ENCODE data around the gene CCDC13. TPM values are rescaled to one million over a fixed set of nuclear protein-coding genes. Genes with fewer than 3 reads are reported as not detected.

Gene CCDC13
- total and polyA plus RNA-seq, 2 experiments from 2014 or later: 0.27 to 0.45 TPM

DNA sequence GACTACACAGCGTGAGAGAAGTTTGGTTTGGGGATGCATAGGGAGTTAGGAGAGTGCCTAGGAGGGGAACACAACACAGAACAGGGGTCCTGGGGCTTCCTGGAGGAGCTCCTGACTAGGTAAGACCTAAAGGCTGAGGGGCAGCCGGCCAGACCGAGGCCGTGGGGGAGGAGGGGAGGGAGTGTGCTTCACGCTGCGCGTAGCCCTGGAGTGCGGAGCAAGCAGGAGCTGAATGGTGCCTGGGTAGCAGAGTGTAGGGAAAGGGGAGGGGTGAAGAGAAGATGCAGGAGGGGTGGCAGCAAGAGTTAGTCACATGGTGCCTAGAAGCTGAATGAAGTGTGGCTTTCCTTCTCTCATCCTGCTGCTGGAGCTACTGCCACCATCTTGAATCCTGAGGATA lies 38.0 kb downstream of the CCDC13 start:
- DNase-seq (ENCODE audit: low spot score) (no peak), ATAC-seq (no peak)
- Mint-ChIP-seq H3K9me3 (peaks cover 6% of the 10 kb centered on the region; the same call in 1 of the 3 replicates), H3K4me1 (peaks cover 34% of the 10 kb centered on the region), H3K27ac (no peak overlapping the region), H3K4me3 (no peak overlapping the region; the same call in 2 of the 3 replicates), H3K27me3 (ENCODE audit: insufficient read depth, low read depth, poor library complexity) (peaks cover 15% of the 10 kb centered on the region), H3K36me3 (ENCODE audit: low read depth) (no peaks in the 10 kb centered on the region)
- H3K27me3 ChIP-seq (ENCODE audit: insufficient read depth): no peaks in the 10 kb centered on the region
- H3K79me2 ChIP-seq (replicated peaks; ENCODE audit: insufficient read depth): no peaks in the 10 kb centered on the region
- H3K4me1 ChIP-seq (ENCODE audit: insufficient read depth): peaks cover 15% of the 10 kb centered on the region
- H2AFZ ChIP-seq: no peak overlapping the region
- no peak overlapping the region for H3K27ac ChIP-seq (ENCODE audit: low read depth)
- TF ChIP-seq JUNB (IDR thresholded peaks at IDR 0.05; ENCODE audit: unreplicated experiment) (no peak), EZH2phosphoT487 (IDR thresholded peaks at IDR 0.05; ENCODE audit: unreplicated experiment) (no peak), POLR2AphosphoS5 (IDR thresholded peaks at IDR 0.05; ENCODE audit: low read depth) (no peak), NANOG (IDR thresholded peaks at IDR 0.05; ENCODE audit: borderline replicate concordance) (no peak), ZNF331 (CRISPR knock-in tag; IDR thresholded peaks at IDR 0.05; ENCODE audit: low read depth) (no peak), ZNF114 (CRISPR knock-in tag; IDR thresholded peaks at IDR 0.05) (no peak)
- no peaks in the 10 kb centered on the region for H3F3A ChIP-seq (replicated peaks; ENCODE audit: low read depth)
- H3K4me2 ChIP-seq: no peak overlapping the region
- no peaks in the 10 kb centered on the region for H4K20me1 ChIP-seq (replicated peaks; ENCODE audit: insufficient read depth)
- H3K9me2 ChIP-seq (ENCODE audit: insufficient read depth): peaks cover 5% of the 10 kb centered on the region; the same call in 1 of the 2 replicates
- H3K36me3 ChIP-seq (ENCODE audit: insufficient read depth): no peaks in the 10 kb centered on the region
- no peak overlapping the region for H3K4me3 ChIP-seq

DNA sequence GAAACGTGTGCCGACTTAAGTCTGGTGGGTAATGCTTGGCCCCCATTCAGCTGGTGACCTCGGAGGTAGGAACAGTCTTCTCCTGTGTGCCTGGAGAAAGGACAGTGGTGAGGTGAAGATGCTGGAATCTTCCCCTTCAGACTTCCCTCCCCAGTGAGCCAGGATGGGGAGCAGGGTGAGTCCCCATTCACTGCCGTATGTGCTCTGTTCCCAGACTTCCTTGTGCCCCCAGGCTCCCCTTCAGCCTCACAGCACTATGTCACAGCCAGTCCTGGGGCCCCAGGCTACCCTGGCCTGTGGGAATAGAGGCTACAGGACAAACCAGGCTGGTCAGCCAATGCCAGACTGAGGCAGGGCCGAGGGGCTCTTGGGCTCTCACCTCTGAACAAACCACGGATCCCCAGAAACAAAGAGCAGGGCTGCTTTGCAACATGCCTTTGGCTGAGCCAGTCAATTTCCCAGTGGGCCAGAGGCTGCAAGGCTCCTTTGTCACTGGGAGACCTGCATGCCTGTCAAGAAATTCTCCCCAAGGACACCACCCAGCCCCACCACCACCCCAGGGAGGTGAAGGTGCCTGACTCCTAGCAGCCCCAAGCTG lies 38.7 kb downstream of the CCDC13 start:
- peaks cover 15% of the 10 kb centered on the region for H3K4me1 ChIP-seq (ENCODE audit: insufficient read depth)
- H3K9me3 Mint-ChIP-seq: peaks cover 6% of the 10 kb centered on the region; the same call in 1 of the 3 replicates
- H3F3A ChIP-seq (replicated peaks; ENCODE audit: low read depth): no peaks in the 10 kb centered on the region
- peaks cover 4% of the 10 kb centered on the region; the same call in 1 of the 2 replicates for H3K9me2 ChIP-seq (ENCODE audit: insufficient read depth)
- H3K4me2 ChIP-seq: no peak overlapping the region
- no peaks in the 10 kb centered on the region for H3K36me3 ChIP-seq (ENCODE audit: insufficient read depth)
- H3K27me3 Mint-ChIP-seq (ENCODE audit: insufficient read depth, low read depth, poor library complexity): peaks cover 17% of the 10 kb centered on the region
- H3K27ac ChIP-seq (ENCODE audit: low read depth): no peak overlapping the region
- no peaks in the 10 kb centered on the region for H3K79me2 ChIP-seq (replicated peaks; ENCODE audit: insufficient read depth)
- H3K36me3 Mint-ChIP-seq (ENCODE audit: low read depth): no peaks in the 10 kb centered on the region
- DNase-seq (ENCODE audit: low spot score) (no peak), ATAC-seq (no peak)
- no peak overlapping the region; the same call in 1 of the 2 replicates for H3K27ac Mint-ChIP-seq
- H3K4me3 ChIP-seq: no peak overlapping the region
- H2AFZ ChIP-seq: no peak overlapping the region
- no peaks in the 10 kb centered on the region for H3K27me3 ChIP-seq (ENCODE audit: insufficient read depth)
- no peaks in the 10 kb centered on the region for H4K20me1 ChIP-seq (replicated peaks; ENCODE audit: insufficient read depth)
- H3K4me1 Mint-ChIP-seq: peaks cover 32% of the 10 kb centered on the region
- H3K4me3 Mint-ChIP-seq: no peak overlapping the region
- TF ChIP-seq CREB1 (CRISPR knock-in tag; IDR thresholded peaks at IDR 0.05; ENCODE audit: low read depth) (no peak), ZNF331 (CRISPR knock-in tag; IDR thresholded peaks at IDR 0.05; ENCODE audit: low read depth) (no peak), CTCF (conservative IDR thresholded peaks at IDR 0.05; ENCODE audit: low read depth in 2 of 2) (no peak), ETS1 (IDR thresholded peaks at IDR 0.05) (no peak), POLR2AphosphoS5 (IDR thresholded peaks at IDR 0.05; ENCODE audit: low read depth) (no peak), EZH2 (IDR thresholded peaks at IDR 0.05; ENCODE audit: low read depth, unreplicated experiment) (no peak), JUNB (IDR thresholded peaks at IDR 0.05; ENCODE audit: unreplicated experiment) (no peak), EZH2phosphoT487 (IDR thresholded peaks at IDR 0.05; ENCODE audit: unreplicated experiment) (no peak), ZNF114 (CRISPR knock-in tag; IDR thresholded peaks at IDR 0.05) (no peak)
- TF ChIP-seq, protein P1, sequence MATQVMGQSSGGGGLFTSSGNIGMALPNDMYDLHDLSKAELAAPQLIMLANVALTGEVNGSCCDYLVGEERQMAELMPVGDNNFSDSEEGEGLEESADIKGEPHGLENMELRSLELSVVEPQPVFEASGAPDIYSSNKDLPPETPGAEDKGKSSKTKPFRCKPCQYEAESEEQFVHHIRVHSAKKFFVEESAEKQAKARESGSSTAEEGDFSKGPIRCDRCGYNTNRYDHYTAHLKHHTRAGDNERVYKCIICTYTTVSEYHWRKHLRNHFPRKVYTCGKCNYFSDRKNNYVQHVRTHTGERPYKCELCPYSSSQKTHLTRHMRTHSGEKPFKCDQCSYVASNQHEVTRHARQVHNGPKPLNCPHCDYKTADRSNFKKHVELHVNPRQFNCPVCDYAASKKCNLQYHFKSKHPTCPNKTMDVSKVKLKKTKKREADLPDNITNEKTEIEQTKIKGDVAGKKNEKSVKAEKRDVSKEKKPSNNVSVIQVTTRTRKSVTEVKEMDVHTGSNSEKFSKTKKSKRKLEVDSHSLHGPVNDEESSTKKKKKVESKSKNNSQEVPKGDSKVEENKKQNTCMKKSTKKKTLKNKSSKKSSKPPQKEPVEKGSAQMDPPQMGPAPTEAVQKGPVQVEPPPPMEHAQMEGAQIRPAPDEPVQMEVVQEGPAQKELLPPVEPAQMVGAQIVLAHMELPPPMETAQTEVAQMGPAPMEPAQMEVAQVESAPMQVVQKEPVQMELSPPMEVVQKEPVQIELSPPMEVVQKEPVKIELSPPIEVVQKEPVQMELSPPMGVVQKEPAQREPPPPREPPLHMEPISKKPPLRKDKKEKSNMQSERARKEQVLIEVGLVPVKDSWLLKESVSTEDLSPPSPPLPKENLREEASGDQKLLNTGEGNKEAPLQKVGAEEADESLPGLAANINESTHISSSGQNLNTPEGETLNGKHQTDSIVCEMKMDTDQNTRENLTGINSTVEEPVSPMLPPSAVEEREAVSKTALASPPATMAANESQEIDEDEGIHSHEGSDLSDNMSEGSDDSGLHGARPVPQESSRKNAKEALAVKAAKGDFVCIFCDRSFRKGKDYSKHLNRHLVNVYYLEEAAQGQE (IDR thresholded peaks at IDR 0.05; ENCODE audit: unreplicated experiment): no peak
